Liver (tissue), 9 donors: ENCODE measurements around the gene WSCD2. TPM values are rescaled to one million over a fixed set of nuclear protein-coding genes. Genes with fewer than 3 reads are reported as not detected.
"Not testable (repeated sequence)": the region's sequence is repeated elsewhere in the genome, so short reads cannot be mapped to it uniquely, and the experiment has no call there.

Experiments used
- DNase-seq: peaks from one replicate; pipeline ENCODE4 v3.0.0-alpha.2; 2017; ENCODE audit warnings: low spot score
- H3K27ac ChIP-seq, 2 donors: one replicate each; pipeline ENCODE4 v1.7.0; 2013; ENCODE audit warnings: inconsistent platforms in 2 of 2, low read length in 2 of 2, control low read depth in 1 of 2, low read depth in 1 of 2, mild to moderate bottlenecking in 1 of 2
- H3K27me3 ChIP-seq, 4 donors: one replicate each; pipeline versions ENCODE4 v1.6.1 to v1.7.0; 2013; ENCODE audit warnings: low read length in 3 of 4, inconsistent platforms in 1 of 4, mild to moderate bottlenecking in 1 of 4, moderate library complexity in 1 of 4; ENCODE audit not compliant: control insufficient read depth in 4 of 4, insufficient read depth in 4 of 4
- H3K36me3 ChIP-seq, 4 donors: one replicate each; pipeline versions ENCODE4 v1.6.1 to v1.7.0; 2013; ENCODE audit warnings: low read length in 3 of 4, mild to moderate bottlenecking in 3 of 4, low read depth in 1 of 4, moderate library complexity in 1 of 4; ENCODE audit not compliant: control insufficient read depth in 4 of 4, insufficient read depth in 3 of 4
- H3K4me1 ChIP-seq, 4 donors: one replicate each; pipeline versions ENCODE4 v1.6.1 to v1.7.0; 2013; ENCODE audit warnings: low read length in 3 of 4, mild to moderate bottlenecking in 3 of 4, moderate library complexity in 1 of 4; ENCODE audit not compliant: control insufficient read depth in 4 of 4, insufficient read depth in 4 of 4
- H3K4me3 ChIP-seq, 3 donors: one replicate each; pipeline versions ENCODE4 v1.6.1 to v1.7.0; 2013; ENCODE audit warnings: low read length in 3 of 3, control low read depth in 1 of 3, low read depth in 1 of 3, mild to moderate bottlenecking in 1 of 3
- H3K9ac ChIP-seq, 2 donors: one replicate each; pipeline ENCODE4 v1.7.0; 2013; ENCODE audit warnings: low read length in 2 of 2, mild to moderate bottlenecking in 2 of 2, moderate library complexity in 2 of 2, control low read depth in 1 of 2, low read depth in 1 of 2
- H3K9me3 ChIP-seq, 4 donors: one replicate each; pipeline versions ENCODE4 v1.6.1 to v1.7.0; 2013; ENCODE audit warnings: low read length in 3 of 4; ENCODE audit not compliant: control insufficient read depth in 4 of 4
- CTCF ChIP-seq: fragments of 150-350 bp; IDR thresholded peaks from 2 replicates; pipeline ENCODE4 v1.5.1; 2017; ENCODE audit warnings: improper control_type of control experiment, low read depth, low read length; ENCODE audit not compliant: missing input control
- EGR1 ChIP-seq, 2 donors: IDR thresholded peaks; 2 replicates each; pipeline ENCODE4 v1.6.1; 2016 to 2018; ENCODE audit warnings: antibody characterized with exemption in 2 of 2, low read depth in 2 of 2
- FOXA2 ChIP-seq: IDR thresholded peaks from 2 replicates; pipeline ENCODE4 v1.6.1; 2016; ENCODE audit warnings: antibody characterized with exemption
- HNF4A ChIP-seq, 2 donors: conservative IDR thresholded peaks; 2 replicates each; pipeline ENCODE4 v1.6.1; 2016; ENCODE audit warnings: antibody characterized with exemption in 2 of 2, mild to moderate bottlenecking in 2 of 2
- JUND ChIP-seq, 2 donors: IDR thresholded peaks; 2 replicates each; pipeline ENCODE4 v1.6.1; 2016; ENCODE audit warnings: antibody characterized with exemption in 2 of 2
- NR2F2 ChIP-seq: IDR thresholded peaks from 2 replicates; pipeline ENCODE4 v1.6.1; 2016; ENCODE audit warnings: antibody characterized with exemption
- REST ChIP-seq: IDR thresholded peaks from 2 replicates; pipeline ENCODE4 v1.6.1; 2016; ENCODE audit warnings: antibody characterized with exemption, mild to moderate bottlenecking
- SP1 ChIP-seq: IDR thresholded peaks from 2 replicates; pipeline ENCODE4 v1.6.1; 2018; ENCODE audit warnings: antibody characterized with exemption, mild to moderate bottlenecking
- TAF1 ChIP-seq: conservative IDR thresholded peaks from 2 replicates; pipeline ENCODE4 v1.6.1; 2016; ENCODE audit warnings: antibody characterized with exemption, mild to moderate bottlenecking
- YY1 ChIP-seq: IDR thresholded peaks from 2 replicates; pipeline ENCODE4 v1.6.1; 2016; ENCODE audit warnings: antibody characterized with exemption, mild to moderate bottlenecking
- WGBS: extraction: QIAGEN DNeasy Blood & Tissue Kit; methylation state at CpG from one replicate; pipeline ENCODE4 v1.1.7; 2013; 5-methylcytosine and 5-hydroxymethylcytosine counted together
- polyA plus RNA-seq, 2 donors: library from polyadenylated mRNA; stranded (reverse) in 1 of 2; unstranded in 1 of 2; fragments of 200-250 nt in 1 of 2; fragments of >200 nt in 1 of 2; fragmentation: Nextera tagmentation in 1 of 2; extraction: Ambion mirVana in 1 of 2; gene quantifications; one replicate each; pipeline versions ENCODE4 v1.2.1 to v1.2.3, GENCODE V29; 2013 to 2015
- total RNA-seq, 2 donors: library from RNA; depleted of rRNA; stranded (reverse); fragments of >200 nt; gene quantifications; one replicate each; pipeline ENCODE4 v1.2.3, GENCODE V29; 2014
- TF ChIP-seq, protein P1 (sequence below): IDR thresholded peaks from 2 replicates; pipeline ENCODE4 v1.6.1; 2016; ENCODE audit warnings: antibody characterized with exemption
- TF ChIP-seq, protein P2 (sequence below): IDR thresholded peaks from 2 replicates; pipeline ENCODE4 v1.6.1; 2016; ENCODE audit warnings: antibody characterized with exemption
- donor health status: healthy.
- donor health status: healthy.
- donor health status: healthy.
- donor health status: healthy.
- donor health status: healthy.

WSCD2 gene
- total and polyA plus RNA-seq, 4 donors = under 0.01 to 0.09 (median 0.05) TPM; not detected in 1

GRCh38 chr12:108215458-108215857 lies 86.4 kb downstream of the WSCD2 start:
- 57% methylated on average over 3 of the region's 3 CpGs for WGBS
- Histone ChIP-seq H3K9ac (no peak overlapping the region), H3K4me1 (no peaks in the 10 kb centered on the region), H3K27me3 (peaks cover 0 to 3% (median 0%) of the 10 kb centered on the region in 4 donors), H3K36me3 (no peaks in the 10 kb centered on the region), H3K9me3 (peaks cover 0 to 7% (median 0%) of the 10 kb centered on the region in 4 donors), H3K4me3 (no peak overlapping the region), H3K27ac (no peak overlapping the region)
- TF ChIP-seq REST = no peak
- no peak for TF ChIP-seq SP1
- no peak for TF ChIP-seq NR2F2
- TF ChIP-seq HNF4A (conservative IDR thresholded peaks at IDR 0.05) = no peak
- TF ChIP-seq TAF1 = no peak
- no peak for TF ChIP-seq FOXA2
- TF ChIP-seq EGR1 (IDR thresholded peaks at IDR 0.05; ENCODE audit: low read depth in 2 of 2) = no peak
- TF ChIP-seq JUND (IDR thresholded peaks at IDR 0.05) = no peak
- TF ChIP-seq, protein P1, sequence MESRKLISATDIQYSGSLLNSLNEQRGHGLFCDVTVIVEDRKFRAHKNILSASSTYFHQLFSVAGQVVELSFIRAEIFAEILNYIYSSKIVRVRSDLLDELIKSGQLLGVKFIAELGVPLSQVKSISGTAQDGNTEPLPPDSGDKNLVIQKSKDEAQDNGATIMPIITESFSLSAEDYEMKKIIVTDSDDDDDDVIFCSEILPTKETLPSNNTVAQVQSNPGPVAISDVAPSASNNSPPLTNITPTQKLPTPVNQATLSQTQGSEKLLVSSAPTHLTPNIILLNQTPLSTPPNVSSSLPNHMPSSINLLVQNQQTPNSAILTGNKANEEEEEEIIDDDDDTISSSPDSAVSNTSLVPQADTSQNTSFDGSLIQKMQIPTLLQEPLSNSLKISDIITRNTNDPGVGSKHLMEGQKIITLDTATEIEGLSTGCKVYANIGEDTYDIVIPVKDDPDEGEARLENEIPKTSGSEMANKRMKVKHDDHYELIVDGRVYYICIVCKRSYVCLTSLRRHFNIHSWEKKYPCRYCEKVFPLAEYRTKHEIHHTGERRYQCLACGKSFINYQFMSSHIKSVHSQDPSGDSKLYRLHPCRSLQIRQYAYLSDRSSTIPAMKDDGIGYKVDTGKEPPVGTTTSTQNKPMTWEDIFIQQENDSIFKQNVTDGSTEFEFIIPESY = no peak
- TF ChIP-seq YY1 = no peak
- TF ChIP-seq, protein P2, sequence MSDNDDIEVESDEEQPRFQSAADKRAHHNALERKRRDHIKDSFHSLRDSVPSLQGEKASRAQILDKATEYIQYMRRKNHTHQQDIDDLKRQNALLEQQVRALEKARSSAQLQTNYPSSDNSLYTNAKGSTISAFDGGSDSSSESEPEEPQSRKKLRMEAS = no peak
- no peak for TF ChIP-seq CTCF
- no peak for DNase-seq

- no peak for DNase-seq
- Histone ChIP-seq H3K9ac (no peak overlapping the region), H3K27ac (no peak overlapping the region), H3K4me3 (no peak overlapping the region), H3K27me3 (peaks cover 0 to 1% (median 0%) of the 10 kb centered on the region in 4 donors), H3K36me3 (no peaks in the 10 kb centered on the region), H3K9me3 (peaks cover 0 to 4% (median 0%) of the 10 kb centered on the region in 4 donors), H3K4me1 (no peaks in the 10 kb centered on the region)
- WGBS = 45% methylated on average over 3 of the region's 3 CpGs
- TF ChIP-seq EGR1 (IDR thresholded peaks at IDR 0.05; ENCODE audit: low read depth in 2 of 2) (no peak), SP1 (no peak)
Observed at GRCh38 chr12:108218921-108219320, 89.8 kb downstream of the WSCD2 start.

DNA sequence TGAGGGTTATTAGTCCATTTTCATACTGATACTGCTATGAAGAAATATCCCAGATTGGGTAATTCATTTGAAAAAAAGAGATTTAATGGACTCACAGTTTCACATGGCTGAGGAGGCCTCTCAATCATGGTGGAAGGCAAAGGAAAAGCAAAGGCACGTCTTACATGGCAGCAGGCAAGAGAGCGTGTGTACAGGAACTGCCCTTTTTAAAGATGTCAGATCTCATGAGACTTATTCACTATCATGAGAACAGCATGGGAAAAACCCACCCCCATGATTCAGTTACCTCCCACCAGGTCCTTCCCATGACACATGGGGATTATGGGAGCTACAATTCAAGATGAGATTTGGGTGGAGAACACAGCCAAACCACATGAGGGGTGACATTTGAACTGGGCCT lies 96.0 kb downstream of the WSCD2 start:
- WGBS = 49% methylated on average over 2 of the region's 2 CpGs

More for the DNA sequence above, 96.0 kb downstream of the WSCD2 start:
- H3K36me3 ChIP-seq, H3K27me3 ChIP-seq, H3K9me3 ChIP-seq, DNase-seq, H3K27ac ChIP-seq, H3K4me1 ChIP-seq, H3K9ac ChIP-seq, H3K4me3 ChIP-seq: not testable (repeated sequence)
